Activated CD4-positive, alpha-beta T cell treated with anti-CD3 and anti-CD28 coated beads, Interleukin-2, Interleukin-6, amounts not matched to agents 100 ng/mL and 50 ng/mL, durations not matched to agents 16 hours and 8 hours (primary cell): ENCODE measurements around the gene TBCD.
A peak's percentile ranks its signal among the peaks of the same experiment; 100 is the strongest.
"Not testable (repeated sequence)": the region's sequence is repeated elsewhere in the genome, so short reads cannot be mapped to it uniquely, and the experiment has no call there.

ENCODE experiments used
- DNase-seq: peaks from one replicate; pipeline ENCODE4 v3.0.0-alpha.2; 2020

The TBCD gene

DNA sequence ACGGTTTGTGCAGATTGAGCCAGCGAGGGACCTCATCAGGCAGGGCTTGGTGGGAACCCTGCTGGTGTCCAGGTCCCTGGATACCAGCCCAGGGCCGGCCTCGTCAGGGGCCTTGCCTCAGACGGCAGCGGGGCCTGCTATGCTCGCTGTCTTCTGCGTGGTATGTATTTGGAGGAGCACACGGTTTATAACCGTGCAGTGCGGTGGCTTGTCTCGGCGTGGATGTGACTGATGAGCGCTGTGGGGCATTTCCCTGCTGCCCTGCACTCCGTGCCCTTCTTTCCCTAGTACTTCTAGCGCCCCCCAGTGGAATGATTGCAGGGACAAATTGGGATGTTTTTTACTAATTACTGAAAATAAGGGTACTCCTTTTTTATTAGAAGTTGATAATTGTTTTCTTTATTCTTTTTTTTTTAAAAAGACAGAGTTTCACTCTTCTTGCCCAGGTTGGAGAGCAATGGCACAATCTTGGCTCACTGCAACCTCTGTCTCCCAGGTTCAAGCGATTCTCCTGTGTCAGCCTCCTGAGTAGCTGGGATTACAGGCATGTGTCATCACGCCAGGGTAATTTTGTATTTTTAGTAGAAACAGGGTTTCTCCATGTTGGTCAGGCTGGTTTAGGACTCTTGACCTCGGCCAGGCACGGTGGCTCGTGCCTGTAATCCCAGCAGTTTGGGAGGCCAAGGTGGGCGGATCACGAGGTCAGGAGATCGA lies 15.3 kb downstream of the TBCD start:
- peak; percentile 52 for DNase-seq

- DNase-seq, result no peak
Measured at GRCh38 chr17:82769041-82769440, 17.2 kb downstream of the TBCD start.

DNA sequence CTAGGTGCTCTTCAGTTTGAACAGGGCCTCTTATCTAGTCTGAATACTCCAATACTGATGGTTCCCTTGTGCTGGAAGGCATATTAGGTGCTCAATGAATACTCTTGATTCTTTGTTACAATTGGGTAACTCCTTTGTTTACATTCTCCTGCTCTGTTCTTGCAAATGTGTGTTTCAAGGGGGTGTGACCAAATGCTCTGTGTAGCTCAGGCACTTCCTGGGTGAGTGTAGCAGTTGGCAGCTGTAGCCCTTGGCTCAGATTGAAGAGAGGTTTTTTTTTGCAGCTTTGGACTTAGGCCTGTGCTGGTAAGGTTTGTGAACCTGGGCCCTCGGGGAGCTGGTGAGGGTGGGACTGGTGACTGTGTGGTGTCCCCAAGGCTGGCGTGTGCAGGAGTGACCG lies 20.2 kb downstream of the TBCD start:
- DNase-seq, result no peak

DNA sequence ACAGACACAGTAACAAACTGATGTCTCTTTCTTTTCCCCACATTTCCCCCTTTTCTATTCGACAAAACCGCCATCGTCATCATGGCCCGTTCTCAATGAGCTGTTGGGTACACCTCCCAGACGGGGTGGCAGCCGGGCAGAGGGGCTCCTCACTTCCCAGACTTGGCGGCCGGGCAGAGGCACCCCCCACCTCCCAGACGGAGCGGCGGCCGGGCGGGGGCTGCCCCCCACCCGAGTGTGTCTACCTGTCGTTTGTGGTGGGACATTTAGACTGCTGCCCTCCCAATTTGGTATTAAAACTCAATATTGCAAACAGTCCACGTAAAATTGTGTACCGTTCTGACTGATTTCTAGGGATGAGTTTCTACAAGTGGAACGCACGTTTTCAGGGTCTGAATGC lies 22.6 kb downstream of the TBCD start:
- not testable (repeated sequence) for DNase-seq

DNA sequence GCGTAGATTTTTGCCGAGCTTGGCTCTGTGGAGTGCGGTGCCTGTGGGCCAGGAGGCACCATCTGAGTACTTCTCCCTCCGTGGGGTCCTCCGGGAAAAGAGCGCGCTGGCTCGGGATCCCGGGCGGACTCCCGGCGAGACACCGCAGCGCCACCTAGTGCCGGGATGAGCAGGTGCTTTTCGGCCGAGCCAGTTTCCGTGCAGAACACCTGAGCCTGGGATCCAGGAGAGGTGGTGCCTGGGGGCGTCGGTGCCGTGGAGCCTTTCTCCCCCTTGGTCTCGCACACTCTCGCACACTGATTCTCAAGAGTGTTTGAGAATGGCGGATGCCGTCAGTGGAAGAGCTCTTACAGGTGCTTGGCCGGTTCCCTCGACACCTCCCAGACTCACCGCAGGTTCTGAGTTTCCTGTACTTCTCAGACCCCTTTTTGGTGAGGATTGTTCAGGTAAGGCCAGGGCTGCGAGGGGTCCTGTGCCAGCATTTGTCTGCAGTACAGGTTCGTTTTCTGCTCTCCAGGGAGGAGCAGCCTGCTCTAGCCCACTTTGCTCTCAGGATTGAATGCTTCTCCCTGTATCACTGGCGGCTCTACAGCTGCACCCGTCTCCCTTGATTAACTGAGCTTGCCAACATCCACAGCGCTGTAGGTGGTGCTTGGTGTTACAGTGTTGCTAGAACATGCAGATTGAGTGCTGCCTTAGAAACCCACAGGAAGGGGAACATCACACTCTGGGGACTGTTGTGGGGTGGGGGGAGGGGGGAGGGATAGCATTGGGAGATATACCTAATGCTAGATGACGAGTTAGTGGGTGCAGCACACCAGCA lies 23.3 kb downstream of the TBCD start:
- peak; percentile 41 for DNase-seq

DNA sequence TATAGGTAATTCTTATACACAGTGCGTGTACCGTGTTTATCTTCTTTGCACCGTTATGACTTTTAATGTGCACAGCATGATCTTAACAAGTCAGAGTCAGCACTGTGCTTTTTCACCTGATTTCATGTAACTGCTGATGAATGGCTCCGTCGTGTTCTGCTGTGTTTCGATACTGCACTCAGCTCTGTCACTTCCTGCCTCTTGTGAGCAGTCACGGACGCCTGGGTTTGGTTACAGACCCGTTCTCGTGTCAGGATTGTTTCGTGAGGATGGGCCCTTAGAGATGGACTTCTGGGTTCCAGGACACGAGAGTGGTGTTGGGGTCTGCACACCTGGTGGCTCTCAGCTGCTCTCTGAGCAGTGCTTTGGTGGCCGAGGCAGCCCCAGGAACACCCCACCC lies 24.6 kb downstream of the TBCD start:
- DNase-seq, result no peak

DNA sequence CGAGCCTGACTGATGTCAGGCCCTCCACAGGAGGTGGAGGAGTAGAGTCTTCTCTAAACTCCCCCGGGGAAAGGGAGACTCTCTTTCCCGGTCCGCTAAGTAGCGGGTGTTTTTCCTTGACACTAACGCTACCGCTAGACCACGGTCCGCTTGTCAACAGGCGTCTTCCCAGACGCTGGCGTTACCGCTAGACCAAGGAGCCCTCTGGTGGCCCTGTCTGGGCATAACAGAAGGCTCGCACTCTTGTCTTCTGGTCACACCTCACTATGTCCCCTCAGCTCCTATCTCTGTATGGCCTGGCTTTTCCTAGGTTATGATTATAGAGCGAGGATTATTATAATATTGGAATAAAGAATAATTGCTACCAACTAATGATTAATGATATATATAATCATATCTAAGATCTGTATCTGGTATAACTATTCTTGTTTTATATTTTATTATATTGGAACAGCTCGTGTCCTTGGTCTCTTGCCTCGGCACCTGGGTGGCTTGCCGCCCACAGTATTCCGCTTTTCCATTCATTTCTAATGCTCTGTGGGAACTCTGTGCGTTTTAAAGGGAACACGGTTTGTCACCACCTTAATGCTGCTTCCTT lies 26.0 kb downstream of the TBCD start:
- DNase-seq, result not testable (repeated sequence)

DNA sequence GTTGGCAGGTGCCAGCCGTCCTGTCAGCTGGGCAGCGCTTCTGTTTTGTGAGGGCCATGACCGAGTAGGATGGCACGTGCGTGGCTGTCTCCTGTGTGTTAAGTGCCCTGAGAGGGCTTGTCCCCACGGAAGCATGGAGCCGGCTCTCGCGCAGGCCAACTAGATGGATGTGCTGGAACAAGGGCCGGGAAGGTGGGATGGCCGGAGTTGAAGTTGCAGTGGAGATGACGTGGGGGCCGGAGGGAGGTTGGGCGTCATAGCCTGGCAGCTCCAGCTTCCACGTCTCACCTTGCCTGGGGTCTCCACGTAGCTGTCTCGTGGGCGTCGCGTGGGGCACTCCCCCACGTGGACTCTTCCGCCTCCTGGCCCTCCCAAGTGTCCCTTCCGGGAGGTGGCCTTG lies 27.7 kb downstream of the TBCD start:
- DNase-seq, result no peak

- DNase-seq, result no peak
Measured at GRCh38 chr17:82780195-82780594, 28.3 kb downstream of the TBCD start.

GRCh38 chr17:82780971-82781893 lies 29.4 kb downstream of the TBCD start:
- no peak for DNase-seq

- peak; percentile 87 for DNase-seq
Measured at GRCh38 chr17:82781894-82782274, 30.0 kb downstream of the TBCD start.

DNA sequence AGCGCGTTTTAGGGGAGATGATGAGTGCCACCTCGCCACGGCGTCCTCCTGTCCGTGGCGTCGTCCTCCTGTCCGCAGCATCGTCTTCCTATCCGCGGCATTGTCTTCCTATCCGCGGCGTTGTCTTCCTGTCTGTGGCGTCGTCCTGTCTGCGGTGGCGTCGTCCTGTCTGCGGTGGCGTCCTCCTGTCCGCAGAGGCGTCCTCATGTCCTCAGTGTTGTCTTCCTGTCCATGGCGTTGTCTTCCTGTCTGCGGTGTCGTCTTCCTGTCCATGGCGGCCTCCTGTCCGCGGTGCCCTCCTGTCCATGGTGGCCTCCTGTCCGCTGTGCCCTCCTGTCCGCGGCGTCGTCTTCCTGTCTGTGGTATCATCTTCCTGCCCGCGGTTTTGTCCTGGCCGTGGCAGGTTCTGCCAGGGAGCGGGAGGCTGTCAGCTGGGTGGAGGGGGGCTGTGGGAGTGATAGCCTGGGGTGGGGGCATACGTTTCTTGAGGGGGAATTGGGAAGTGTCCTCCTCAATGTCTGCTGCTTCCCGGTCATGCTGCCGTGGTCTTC lies 30.9 kb downstream of the TBCD start:
- no peak for DNase-seq

DNA sequence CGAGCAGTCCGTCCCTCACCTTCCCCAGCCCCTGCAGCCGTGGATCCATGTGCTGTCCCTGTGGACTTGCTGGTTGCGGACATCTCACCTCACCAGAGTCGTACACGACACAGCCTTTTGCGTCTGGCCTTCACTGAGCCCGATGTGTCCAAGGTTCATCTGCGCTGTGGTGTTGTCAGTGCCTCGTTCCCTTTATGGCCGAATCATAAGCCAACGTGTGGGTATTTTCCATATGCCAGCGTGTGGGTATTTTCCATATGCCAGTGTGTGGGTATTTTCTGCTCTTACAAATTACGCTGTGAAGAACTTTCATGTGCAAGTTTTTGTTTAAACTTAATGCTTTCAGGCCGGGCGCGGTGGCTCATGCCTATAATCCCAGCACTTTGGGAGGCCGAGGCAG lies 31.6 kb downstream of the TBCD start:
- no peak for DNase-seq

DNA sequence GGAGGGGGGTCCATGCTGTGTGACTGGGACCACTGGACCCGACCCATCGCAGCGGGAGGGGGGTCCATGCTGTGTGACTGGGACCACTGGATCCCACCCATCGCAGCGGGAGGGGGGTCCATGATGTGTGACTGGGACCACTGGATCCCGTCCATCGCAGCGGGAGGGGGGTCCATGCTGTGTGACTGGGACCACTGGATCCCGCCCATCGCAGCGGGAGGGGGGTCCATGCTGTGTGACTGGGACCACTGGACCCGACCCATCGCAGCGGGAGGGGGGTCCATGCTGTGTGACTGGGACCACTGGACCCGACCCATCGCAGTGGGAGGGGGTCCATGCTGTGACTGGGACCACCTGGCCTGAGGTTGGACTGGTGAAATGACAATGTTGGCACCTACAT lies 33.7 kb downstream of the TBCD start:
- DNase-seq, result not testable (repeated sequence)

DNA sequence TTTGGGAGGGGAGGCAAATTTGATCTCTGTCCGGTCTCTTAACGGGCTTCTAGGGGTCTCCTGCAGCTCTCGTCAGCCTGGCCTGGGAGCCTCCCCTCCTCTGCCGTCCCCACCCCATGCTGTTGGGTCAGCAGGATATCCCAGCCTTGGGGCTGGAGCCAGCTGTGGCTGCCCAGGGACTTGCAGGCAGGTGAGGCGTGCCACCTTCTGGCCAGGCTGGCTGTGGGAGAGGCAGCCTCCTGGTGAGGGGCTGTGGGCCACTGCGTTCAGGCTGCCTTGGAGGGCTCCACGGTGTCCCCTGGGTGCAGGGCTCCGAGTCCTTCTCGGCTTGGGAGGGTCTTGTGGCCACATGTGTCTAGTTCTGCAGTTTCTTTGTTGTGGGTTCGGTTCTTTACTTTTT lies 34.6 kb downstream of the TBCD start:
- no peak for DNase-seq

DNA sequence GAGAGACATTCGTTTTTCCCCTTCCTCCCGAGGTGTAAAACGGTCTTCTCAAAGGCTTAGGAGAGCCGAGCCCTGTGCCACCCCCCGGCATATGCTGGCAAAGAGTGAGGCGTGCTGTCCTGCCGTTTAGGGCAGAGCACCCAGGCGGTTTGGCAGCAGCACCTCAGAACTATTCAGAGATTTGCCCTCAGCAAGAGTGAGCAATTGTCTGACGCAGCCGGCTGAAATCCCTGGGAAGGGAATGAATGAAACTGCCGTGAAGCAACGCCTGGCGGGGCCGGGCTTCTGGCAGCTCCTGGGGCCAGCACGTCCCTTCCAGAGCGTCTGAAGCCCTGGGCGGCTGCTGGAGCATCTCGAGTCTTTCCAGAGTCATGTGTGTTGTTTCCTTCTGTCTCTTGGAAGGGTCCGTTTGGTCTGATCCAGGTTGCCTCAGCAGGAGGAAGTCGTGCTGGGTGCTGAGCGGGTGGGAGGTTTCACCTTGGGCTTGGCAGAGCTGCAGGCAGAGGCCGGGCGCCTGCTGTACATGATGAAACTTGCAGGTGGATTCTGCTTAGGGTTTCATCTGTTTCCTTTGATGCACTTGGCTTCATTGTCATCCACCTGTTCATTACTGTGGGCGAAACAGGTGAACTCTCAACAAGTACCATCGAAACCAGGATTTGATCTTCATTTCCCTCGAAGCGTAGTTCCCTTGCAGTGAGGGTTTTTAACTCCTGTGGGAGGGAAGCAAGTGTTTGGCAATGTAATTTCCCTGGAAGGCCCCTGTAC lies 35.4 kb downstream of the TBCD start:
- no peak for DNase-seq

DNA sequence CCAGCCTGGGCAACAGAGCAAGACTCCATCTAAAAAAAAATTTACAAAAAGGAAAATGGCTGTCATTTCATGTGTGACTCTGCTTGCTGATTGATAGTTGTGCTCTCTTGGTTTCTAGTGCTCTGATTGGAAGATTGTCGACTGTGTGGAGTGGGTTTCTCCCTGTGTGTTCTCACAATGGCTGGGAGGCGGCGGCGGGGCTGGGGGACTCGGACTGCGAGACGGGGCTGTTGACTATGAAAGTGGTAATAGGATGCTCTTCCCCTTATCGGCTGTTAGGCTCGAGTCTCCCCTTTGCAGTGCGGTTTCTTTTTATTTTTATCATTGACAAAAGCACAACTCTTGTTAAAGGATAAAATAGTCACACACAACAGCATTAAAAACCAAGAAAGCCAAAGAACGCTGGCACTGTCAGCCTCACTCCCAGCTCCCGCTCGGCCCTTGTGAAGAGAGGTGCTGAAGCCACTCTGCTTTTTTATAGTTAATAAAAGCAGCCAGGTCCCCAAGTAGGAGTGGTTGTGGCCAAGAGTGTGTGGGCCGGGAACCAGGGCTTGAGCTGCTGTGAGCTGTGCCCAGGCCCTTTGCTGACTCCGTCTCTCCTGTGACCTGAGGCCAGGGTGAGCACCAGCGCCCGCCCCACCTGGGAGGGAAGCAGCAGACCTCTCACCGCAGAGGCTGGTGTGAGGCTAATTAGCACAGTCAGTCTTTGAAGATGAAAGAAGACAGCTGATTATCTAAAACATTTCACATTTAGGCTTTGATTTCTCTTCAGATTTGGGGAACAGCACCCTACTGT lies 36.5 kb downstream of the TBCD start:
- DNase-seq, result no peak

GRCh38 chr17:82789051-82789592 lies 37.3 kb downstream of the TBCD start:
- DNase-seq, result no peak

- no peak for DNase-seq
Measured at GRCh38 chr17:82789806-82790205, 37.9 kb downstream of the TBCD start.

DNA sequence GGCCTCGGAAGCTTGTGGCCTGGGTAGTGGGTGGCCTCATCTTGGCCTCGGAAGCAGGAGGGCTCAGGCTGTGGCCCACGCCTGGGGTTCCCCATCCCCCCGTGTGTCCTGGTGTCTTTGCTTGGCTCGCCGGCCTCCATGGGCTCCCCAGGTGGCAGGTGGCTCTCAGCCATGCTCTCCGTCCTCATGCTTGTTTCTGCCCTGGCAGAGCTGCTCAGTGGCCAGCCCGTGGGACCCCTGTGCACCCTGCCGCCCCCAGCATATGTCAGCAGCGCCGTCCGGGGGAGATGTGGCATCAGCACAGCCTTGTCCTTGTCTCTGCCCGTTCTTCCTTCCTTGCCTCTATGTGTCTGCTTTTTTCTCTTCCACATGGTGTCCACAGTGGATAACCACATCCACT lies 38.5 kb downstream of the TBCD start:
- DNase-seq, result no peak

GRCh38 chr17:82791532-82791931 lies 39.7 kb downstream of the TBCD start:
- DNase-seq, result no peak
